Heart left ventricle (tissue), 13 donors: ENCODE measurements around the gene MDM4.

ENCODE experiments used
- CTCF ChIP-seq, 12 donors: fragments of 200-600 bp; sonication (generic) in 4 of 12; IDR thresholded peaks; one replicate each; pipeline versions ENCODE4 v1.5.0 to v1.8.0; 2018 to 2022; ENCODE audit warnings: antibody characterized with exemption in 12 of 12, mild to moderate bottlenecking in 5 of 12
- POLR2A ChIP-seq, 2 donors: fragments of 450-650 bp; IDR thresholded peaks; one replicate each; pipeline ENCODE4 v1.6.1; 2017; ENCODE audit warnings: antibody characterized with exemption in 2 of 2, mild to moderate bottlenecking in 2 of 2, moderate library complexity in 2 of 2
- donor health status: ischemic (EF 13 %, LVEDD 7.1; RV severe dilation, severe dysfunction).
- donor health status: DM: no; HTN: yes; CAD: no.
- donor health status: DM: no; HTN: no; CAD: no.
- donor health status: ischemic (EF 25% LVEDD 6.9; RV normal size, moderate dysfunction).
- donor health status: ischemic (EF 25% LVEDD 5.7; RV mildly dilated, moderate dysfunction).
- donor health status: ischemic (EF 35%, LVEDD 5.7; RV mildly dilated, moderate dysfunction).
- donor health status: nonischemic (EF 11% LVEDD 7.7; RV severe dilation, severe dysfunction).
- donor health status: DM: yes; HTN: yes; CAD: no.
- donor health status: PGD.
- donor health status: ischemic (EF 29% LVEDD 5.4; RV normal size, mild dysfunction).
- donor health status: nonischemic (EF 23%, LVEDD 6.1; RV moderate dilation, normal function).

DNA sequence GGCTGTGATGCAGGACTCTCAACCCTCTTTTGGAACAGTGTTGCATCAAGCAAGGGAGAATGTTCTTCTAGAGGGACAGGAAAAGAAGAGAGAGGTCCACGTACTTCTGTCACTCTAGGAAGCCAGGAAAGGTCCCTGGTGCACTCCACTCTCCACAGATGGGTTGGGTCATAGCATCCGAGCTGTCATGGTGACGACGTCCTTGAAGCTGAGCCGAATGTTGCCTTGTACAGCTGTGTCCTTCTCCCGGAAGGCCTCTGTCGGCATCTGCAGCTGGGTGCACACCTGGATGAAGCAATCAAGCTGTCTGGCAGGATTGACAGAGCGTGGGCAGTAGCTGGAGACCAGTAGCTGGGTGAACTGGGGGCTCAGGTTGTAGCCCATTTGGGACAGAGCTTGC lies 12.5 kb downstream of the MDM4 start:
- no peak for TF ChIP-seq CTCF (IDR thresholded peaks at IDR 0.05)
- TF ChIP-seq POLR2A (IDR thresholded peaks at IDR 0.05): no peak
